Natural killer cell (primary cell): ENCODE results near the gene IER5L. TPM values are rescaled to one million over a fixed set of nuclear protein-coding genes. Genes with fewer than 3 reads are reported as not detected.

Experiments
- ATAC-seq, 3 donors: fragments of 150-1000 bp in 2 of 3; fragments of 200-7000 bp in 1 of 3; cut with Tn5 transposase; 1 replicate in 1 of 3; 2 replicates in 2 of 3; pipeline ENCODE4 v1.10.0; 2021; ENCODE audit warnings: mild to moderate bottlenecking in 2 of 3, moderate library complexity in 2 of 3
- DNase-seq, 2 donors: peaks; one replicate each; pipeline versions ENCODE4 v3.0.0 to v3.0.0-alpha.2; 2013 to 2021; ENCODE audit warnings: mixed read lengths in 1 of 2
- H3K27ac ChIP-seq: one replicate; pipeline ENCODE4 v1.5.1; 2013; ENCODE audit warnings: mild to moderate bottlenecking, low read length
- H3K27me3 ChIP-seq: one replicate; pipeline ENCODE4 v1.6.1; 2013; ENCODE audit warnings: low read length; ENCODE audit not compliant: control insufficient read depth, insufficient read depth
- H3K36me3 ChIP-seq: one replicate; pipeline ENCODE4 v1.6.1; 2013; ENCODE audit warnings: low read length; ENCODE audit not compliant: control insufficient read depth, insufficient read depth
- H3K4me1 ChIP-seq: one replicate; pipeline ENCODE4 v1.6.1; 2013; ENCODE audit warnings: low read length; ENCODE audit not compliant: control insufficient read depth, insufficient read depth
- H3K4me3 ChIP-seq: one replicate; pipeline ENCODE4 v1.5.1; 2013; ENCODE audit warnings: low read length
- H3K9me3 ChIP-seq: one replicate; pipeline ENCODE4 v1.6.1; 2013; ENCODE audit warnings: low read length; ENCODE audit not compliant: control insufficient read depth, insufficient read depth
- H3K27ac Mint-ChIP-seq, 2 donors: one replicate each; pipeline ENCODE4 v1.8.0; 2022; ENCODE audit warnings: mild to moderate bottlenecking in 2 of 2, mixed read lengths in 2 of 2, moderate library complexity in 1 of 2
- H3K27me3 Mint-ChIP-seq, 2 donors: one replicate each; pipeline ENCODE4 v1.8.0; 2022; ENCODE audit warnings: low read depth in 2 of 2, mixed read lengths in 2 of 2
- H3K36me3 Mint-ChIP-seq: one replicate; pipeline ENCODE4 v1.8.0; 2022; ENCODE audit warnings: mixed read lengths
- H3K4me1 Mint-ChIP-seq, 2 donors: one replicate each; pipeline ENCODE4 v1.8.0; 2022; ENCODE audit warnings: mixed read lengths in 2 of 2
- H3K4me3 Mint-ChIP-seq: one replicate; pipeline ENCODE4 v1.8.0; 2022; ENCODE audit warnings: mild to moderate bottlenecking, moderate library complexity, mixed read lengths
- H3K9me3 Mint-ChIP-seq, 2 donors: one replicate each; pipeline ENCODE4 v1.8.0; 2022; ENCODE audit warnings: mixed read lengths in 2 of 2
- WGBS: methylation state at CpG from one replicate; pipeline ENCODE4 v1.1.7; 2013; ENCODE audit warnings: missing lambda C conversion rate; ENCODE audit not compliant: insufficient coverage; 5-methylcytosine and 5-hydroxymethylcytosine counted together
- intact Hi-C: fragments of 100-400 bp; cut with micrococcal nuclease; formaldehyde crosslinking; loops from one replicate; pipeline ENCODE4 v1.14.2; 2022
- total RNA-seq, 4 donors: library from RNA; stranded (reverse); fragments of 120-200 nt in 1 of 4; gene quantifications; one replicate each; pipeline versions ENCODE4 v1.2.3 to v1.2.4, GENCODE V29; 2013 to 2022
- TF ChIP-seq, protein P1 (sequence below): fragments of 200-600 bp; IDR thresholded peaks from one replicate; pipeline ENCODE4 v1.8.0; 2022; ENCODE audit warnings: antibody characterized with exemption

IER5L gene
- total RNA-seq, 3 donors from 2014 or later (not counting 1 experiment from before 2014, with no cell fraction given) = 1.4 to 3.9 (median 2.8) TPM

GRCh38 chr9:129140397-129141065 is 37.5 kb downstream of the IER5L start:
- Histone ChIP-seq H3K4me1 (peaks cover 35% of the 10 kb centered on the region), H3K36me3 (peaks cover 24% of the 10 kb centered on the region), H3K27me3 (no peaks in the 10 kb centered on the region), H3K9me3 (no peaks in the 10 kb centered on the region), H3K27ac (peak overlapping the region; percentile 100), H3K4me3 (peak overlapping the region; percentile 34)
- 37% methylated on average over 8 of the region's 8 CpGs for WGBS
- intact Hi-C loops = loop anchor here (1.0 to 5.0 kb wide), 2 partner anchors 37 to 470 kb away; partner anchors contain the start of gene IER5L
- Mint-ChIP-seq H3K9me3 (no peaks in the 10 kb centered on the region), H3K4me1 (peaks cover 14 to 39% of the 10 kb centered on the region in 2 donors), H3K36me3 (no peaks in the 10 kb centered on the region), H3K27me3 (no peaks in the 10 kb centered on the region), H3K27ac (peak overlapping the region; percentile 91 to 93), H3K4me3 (peak overlapping the region; percentile 92)
- TF ChIP-seq, protein P1, sequence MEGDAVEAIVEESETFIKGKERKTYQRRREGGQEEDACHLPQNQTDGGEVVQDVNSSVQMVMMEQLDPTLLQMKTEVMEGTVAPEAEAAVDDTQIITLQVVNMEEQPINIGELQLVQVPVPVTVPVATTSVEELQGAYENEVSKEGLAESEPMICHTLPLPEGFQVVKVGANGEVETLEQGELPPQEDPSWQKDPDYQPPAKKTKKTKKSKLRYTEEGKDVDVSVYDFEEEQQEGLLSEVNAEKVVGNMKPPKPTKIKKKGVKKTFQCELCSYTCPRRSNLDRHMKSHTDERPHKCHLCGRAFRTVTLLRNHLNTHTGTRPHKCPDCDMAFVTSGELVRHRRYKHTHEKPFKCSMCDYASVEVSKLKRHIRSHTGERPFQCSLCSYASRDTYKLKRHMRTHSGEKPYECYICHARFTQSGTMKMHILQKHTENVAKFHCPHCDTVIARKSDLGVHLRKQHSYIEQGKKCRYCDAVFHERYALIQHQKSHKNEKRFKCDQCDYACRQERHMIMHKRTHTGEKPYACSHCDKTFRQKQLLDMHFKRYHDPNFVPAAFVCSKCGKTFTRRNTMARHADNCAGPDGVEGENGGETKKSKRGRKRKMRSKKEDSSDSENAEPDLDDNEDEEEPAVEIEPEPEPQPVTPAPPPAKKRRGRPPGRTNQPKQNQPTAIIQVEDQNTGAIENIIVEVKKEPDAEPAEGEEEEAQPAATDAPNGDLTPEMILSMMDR = no peak
- DNase-seq (peak; percentile 35 to 41), ATAC-seq (peak in 2 of 3 donors; percentile 12 to 17)

DNA sequence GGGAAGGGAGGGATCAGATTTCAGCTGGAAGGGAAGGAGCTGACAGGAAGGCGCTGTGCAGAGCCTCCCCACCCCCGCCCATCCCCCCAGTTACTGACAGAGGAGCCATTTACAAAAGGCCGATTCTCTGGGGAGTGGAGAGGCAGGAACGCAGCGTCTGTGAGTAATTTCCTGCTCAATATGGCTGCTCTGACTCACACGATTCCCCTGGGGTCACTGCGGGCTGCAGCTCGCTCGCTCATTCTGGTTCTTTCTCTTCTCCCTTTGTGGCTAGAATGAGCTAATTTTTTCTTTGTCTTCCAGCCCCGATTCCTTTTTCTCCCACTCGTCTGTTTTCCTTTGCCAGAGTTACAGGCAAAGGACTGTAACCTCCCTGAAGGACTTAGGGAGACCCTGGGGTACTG is 38.1 kb downstream of the IER5L start:
- WGBS = 8% methylated on average over 11 of the region's 11 CpGs
- peak overlapping the region; percentile 100 for H3K27ac ChIP-seq
- peaks cover 27% of the 10 kb centered on the region for H3K36me3 ChIP-seq
- intact Hi-C loops = loop anchor here (1.0 to 5.0 kb wide), 3 partner anchors 37 to 486 kb away; partner anchors contain the start of genes IER5L and NTMT1
- Mint-ChIP-seq H3K27ac (peak overlapping the region; percentile 91 to 93), H3K27me3 (no peaks in the 10 kb centered on the region), H3K36me3 (no peaks in the 10 kb centered on the region), H3K4me3 (peak overlapping the region; percentile 92), H3K4me1 (peaks cover 14 to 39% of the 10 kb centered on the region in 2 donors), H3K9me3 (no peaks in the 10 kb centered on the region)
- ATAC-seq (peak; percentile 84 to 86 (median 84)), DNase-seq (peak; percentile 67 to 90)
- no peaks in the 10 kb centered on the region for H3K27me3 ChIP-seq
- H3K9me3 ChIP-seq = no peaks in the 10 kb centered on the region
- H3K4me1 ChIP-seq = peaks cover 35% of the 10 kb centered on the region
- H3K4me3 ChIP-seq = peak overlapping the region; percentile 34
- TF ChIP-seq, protein P1 = no peak

DNA sequence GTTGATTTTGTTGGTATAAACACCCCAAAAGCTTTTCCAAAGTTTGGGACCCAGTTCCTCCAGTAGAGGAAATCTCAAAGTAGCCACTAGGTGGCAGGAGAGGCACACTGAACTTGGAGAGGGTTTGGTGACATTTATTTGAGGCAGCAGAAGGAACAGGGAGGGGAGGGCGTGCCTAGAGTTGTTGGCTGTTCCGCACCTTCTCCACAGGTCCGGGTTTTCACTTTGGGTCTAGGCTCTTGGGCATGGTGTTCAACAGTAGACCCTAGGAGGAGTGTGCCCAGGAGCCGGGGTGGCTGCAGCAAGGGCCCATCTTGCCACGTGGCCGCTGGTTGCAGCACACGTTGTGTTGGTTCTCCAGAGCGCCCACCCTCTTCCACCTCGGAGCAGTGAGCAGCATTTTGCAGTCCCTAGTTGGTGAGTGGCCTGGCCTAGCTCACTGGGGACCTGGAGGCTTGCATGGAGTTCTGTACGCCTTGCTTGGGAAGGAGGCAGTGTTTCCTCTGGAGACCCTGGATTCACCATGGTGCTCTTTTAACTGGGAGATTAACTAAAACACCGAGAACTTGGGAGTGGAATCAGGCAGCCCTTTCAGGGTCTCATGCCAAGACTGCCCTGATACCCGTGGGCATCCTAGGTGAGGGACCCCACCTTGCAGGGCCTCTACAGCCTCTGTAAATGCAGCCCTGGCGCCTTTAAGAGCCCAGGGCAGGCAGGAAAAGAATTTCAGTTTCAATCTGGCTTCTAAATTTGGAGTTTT is 38.6 kb downstream of the IER5L start:
- H3K36me3 Mint-ChIP-seq = no peaks in the 10 kb centered on the region
- TF ChIP-seq, protein P1 = peak; percentile 85

More for the DNA sequence above, 38.6 kb downstream of the IER5L start:
- no peaks in the 10 kb centered on the region for H3K9me3 Mint-ChIP-seq
- H3K4me3 Mint-ChIP-seq = peak overlapping the region; percentile 92
- no peaks in the 10 kb centered on the region for H3K27me3 Mint-ChIP-seq
- WGBS = 19% methylated on average over 13 of the region's 13 CpGs
- intact Hi-C loops = loop anchor here (1.0 kb wide), 1 partner anchor 487 kb away; the partner anchor contains the start of gene NTMT1
- peaks cover 14 to 39% of the 10 kb centered on the region in 2 donors for H3K4me1 Mint-ChIP-seq
- peak overlapping the region; percentile 100 for H3K27ac ChIP-seq
- no peaks in the 10 kb centered on the region for H3K9me3 ChIP-seq
- peaks cover 30% of the 10 kb centered on the region for H3K36me3 ChIP-seq
- ATAC-seq = peak; percentile 63 to 82 (median 71)
- H3K27ac Mint-ChIP-seq = peak overlapping the region; percentile 91 to 93
- H3K4me1 ChIP-seq = peaks cover 35% of the 10 kb centered on the region
- H3K27me3 ChIP-seq = no peaks in the 10 kb centered on the region
- DNase-seq = peak; percentile 60 to 91
- H3K4me3 ChIP-seq = peak overlapping the region; percentile 34
